ENCODE data around the gene SGCD. TPM values are rescaled to one million over a fixed set of nuclear protein-coding genes. Genes with fewer than 3 reads are reported as not detected.

Gene SGCD
- total RNA-seq, 1 experiment from 2014 or later = not detected

DNA sequence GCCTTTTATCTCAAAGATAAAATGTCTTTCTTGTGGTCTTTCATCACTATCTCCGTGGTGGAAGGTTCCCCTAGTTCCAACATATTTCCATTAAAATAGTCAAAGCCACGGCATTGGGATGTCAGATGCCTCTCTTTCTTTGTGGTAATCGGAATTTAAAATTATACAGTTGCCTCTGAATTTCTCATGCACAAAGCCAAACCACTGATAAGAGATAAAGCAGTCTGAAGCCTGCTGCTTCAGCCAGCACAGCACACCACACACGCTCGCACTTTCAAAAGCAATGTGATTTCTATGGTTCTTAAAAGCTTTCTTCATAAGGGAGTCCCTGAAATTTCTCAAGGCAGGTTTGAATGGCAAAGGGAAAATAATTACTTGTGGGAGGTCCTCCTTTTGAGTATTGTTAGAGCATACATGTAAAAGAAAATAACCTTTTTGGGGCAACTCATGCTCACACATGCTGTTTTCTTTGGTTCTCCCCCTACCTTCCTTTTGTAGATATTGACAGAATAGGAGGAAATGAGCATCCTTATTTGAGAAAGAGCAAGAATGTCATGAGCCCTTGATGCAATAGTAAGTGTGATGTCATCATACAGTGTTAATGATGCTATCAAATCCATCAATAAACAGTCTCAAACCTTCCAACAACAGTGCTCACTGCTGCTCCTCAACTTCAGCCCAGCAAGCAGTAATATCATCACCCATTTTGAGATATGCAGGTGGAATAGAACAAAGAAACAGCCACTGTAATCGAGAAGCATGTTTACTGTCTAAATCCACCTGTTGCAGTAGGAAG, 437.4 kb downstream of the SGCD start:
- DNase-seq (ENCODE audit: low read depth, low spot score) (no peak), ATAC-seq (no peak)
- BruUV-seq (replicated peaks) = no TSS peak
- H3K9me2 ChIP-seq (ENCODE audit: insufficient read depth) = no peaks in the 10 kb centered on the region
- H4K20me1 ChIP-seq (ENCODE audit: insufficient read depth) = no peaks in the 10 kb centered on the region
- ChIA-PET POLR2A (no interaction called here), CTCF (no interaction called here), RAD21 (ENCODE audit: low non-redundant PET in 1 of 2, low total read pairs in 2 of 2, uncharacterized antibody in 2 of 2, unreplicated experiment in 2 of 2) (no interaction called here)
- H3K27ac ChIP-seq (ENCODE audit: low read depth, low read length) = no peak overlapping the region
- H3K4me3 ChIP-seq (replicated peaks in 1 of 2; ENCODE audit: low read depth in 1 of 2, low read length in 2 of 2) = no peak overlapping the region
- no peaks in the 10 kb centered on the region for H3K4me1 ChIP-seq (ENCODE audit: control insufficient read depth in 1 of 2, insufficient read depth in 2 of 2, low read length in 2 of 2)
- H3K9me3 ChIP-seq (ENCODE audit: control insufficient read depth in 1 of 2, insufficient read depth in 1 of 2, low read depth in 1 of 2, low read length in 2 of 2) = no peaks in the 10 kb centered on the region
- intact Hi-C loops (cut with micrococcal nuclease) = no loop called here
- H3K4me2 ChIP-seq (ENCODE audit: low read length) = no peak overlapping the region
- H2AFZ ChIP-seq (ENCODE audit: low read depth, low read length, poor library complexity, severe bottlenecking) = no peak overlapping the region
- no peaks in the 10 kb centered on the region for H3K79me2 ChIP-seq (ENCODE audit: insufficient read depth, low read length)
- peaks cover 2% of the 10 kb centered on the region; the same call in 1 of the 2 replicates for H3K27me3 ChIP-seq (ENCODE audit: insufficient read depth, low read length)
- no peak overlapping the region for H3K9ac ChIP-seq (ENCODE audit: low read length)
- no peak for TF ChIP-seq ELF1 (IDR thresholded peaks at IDR 0.05; ENCODE audit: borderline replicate concordance, low read depth)
- TF ChIP-seq, protein P1, sequence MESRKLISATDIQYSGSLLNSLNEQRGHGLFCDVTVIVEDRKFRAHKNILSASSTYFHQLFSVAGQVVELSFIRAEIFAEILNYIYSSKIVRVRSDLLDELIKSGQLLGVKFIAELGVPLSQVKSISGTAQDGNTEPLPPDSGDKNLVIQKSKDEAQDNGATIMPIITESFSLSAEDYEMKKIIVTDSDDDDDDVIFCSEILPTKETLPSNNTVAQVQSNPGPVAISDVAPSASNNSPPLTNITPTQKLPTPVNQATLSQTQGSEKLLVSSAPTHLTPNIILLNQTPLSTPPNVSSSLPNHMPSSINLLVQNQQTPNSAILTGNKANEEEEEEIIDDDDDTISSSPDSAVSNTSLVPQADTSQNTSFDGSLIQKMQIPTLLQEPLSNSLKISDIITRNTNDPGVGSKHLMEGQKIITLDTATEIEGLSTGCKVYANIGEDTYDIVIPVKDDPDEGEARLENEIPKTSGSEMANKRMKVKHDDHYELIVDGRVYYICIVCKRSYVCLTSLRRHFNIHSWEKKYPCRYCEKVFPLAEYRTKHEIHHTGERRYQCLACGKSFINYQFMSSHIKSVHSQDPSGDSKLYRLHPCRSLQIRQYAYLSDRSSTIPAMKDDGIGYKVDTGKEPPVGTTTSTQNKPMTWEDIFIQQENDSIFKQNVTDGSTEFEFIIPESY (IDR thresholded peaks at IDR 0.05; ENCODE audit: extremely low read depth, insufficient replicate concordance, low read length) = no peak
- TF ChIP-seq, protein P2, sequence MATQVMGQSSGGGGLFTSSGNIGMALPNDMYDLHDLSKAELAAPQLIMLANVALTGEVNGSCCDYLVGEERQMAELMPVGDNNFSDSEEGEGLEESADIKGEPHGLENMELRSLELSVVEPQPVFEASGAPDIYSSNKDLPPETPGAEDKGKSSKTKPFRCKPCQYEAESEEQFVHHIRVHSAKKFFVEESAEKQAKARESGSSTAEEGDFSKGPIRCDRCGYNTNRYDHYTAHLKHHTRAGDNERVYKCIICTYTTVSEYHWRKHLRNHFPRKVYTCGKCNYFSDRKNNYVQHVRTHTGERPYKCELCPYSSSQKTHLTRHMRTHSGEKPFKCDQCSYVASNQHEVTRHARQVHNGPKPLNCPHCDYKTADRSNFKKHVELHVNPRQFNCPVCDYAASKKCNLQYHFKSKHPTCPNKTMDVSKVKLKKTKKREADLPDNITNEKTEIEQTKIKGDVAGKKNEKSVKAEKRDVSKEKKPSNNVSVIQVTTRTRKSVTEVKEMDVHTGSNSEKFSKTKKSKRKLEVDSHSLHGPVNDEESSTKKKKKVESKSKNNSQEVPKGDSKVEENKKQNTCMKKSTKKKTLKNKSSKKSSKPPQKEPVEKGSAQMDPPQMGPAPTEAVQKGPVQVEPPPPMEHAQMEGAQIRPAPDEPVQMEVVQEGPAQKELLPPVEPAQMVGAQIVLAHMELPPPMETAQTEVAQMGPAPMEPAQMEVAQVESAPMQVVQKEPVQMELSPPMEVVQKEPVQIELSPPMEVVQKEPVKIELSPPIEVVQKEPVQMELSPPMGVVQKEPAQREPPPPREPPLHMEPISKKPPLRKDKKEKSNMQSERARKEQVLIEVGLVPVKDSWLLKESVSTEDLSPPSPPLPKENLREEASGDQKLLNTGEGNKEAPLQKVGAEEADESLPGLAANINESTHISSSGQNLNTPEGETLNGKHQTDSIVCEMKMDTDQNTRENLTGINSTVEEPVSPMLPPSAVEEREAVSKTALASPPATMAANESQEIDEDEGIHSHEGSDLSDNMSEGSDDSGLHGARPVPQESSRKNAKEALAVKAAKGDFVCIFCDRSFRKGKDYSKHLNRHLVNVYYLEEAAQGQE (IDR thresholded peaks at IDR 0.05; ENCODE audit: low read depth) = no peak
- TF ChIP-seq POLR2A (IDR thresholded peaks at IDR 0.05; ENCODE audit: borderline replicate concordance, extremely low read depth, insufficient read depth, insufficient read length) = no peak
- no peak for TF ChIP-seq SP1 (IDR thresholded peaks at IDR 0.05; ENCODE audit: low read depth)
- TF ChIP-seq POLR2AphosphoS5 (IDR thresholded peaks at IDR 0.05; ENCODE audit: low read depth, low read length) = no peak
- H3K36me3 ChIP-seq (ENCODE audit: control insufficient read depth in 1 of 2, insufficient read depth in 2 of 2, low read length in 2 of 2) = no peaks in the 10 kb centered on the region

Data from HCT116 (cell line).